ENCODE measurements around the gene OCA2. TPM values are rescaled to one million over a fixed set of nuclear protein-coding genes. Genes with fewer than 3 reads are reported as not detected.

Gene OCA2
- total RNA-seq, 6 experiments from 2014 or later: 0.07 to 0.13 (median 0.12) TPM; not detected in 3

DNA sequence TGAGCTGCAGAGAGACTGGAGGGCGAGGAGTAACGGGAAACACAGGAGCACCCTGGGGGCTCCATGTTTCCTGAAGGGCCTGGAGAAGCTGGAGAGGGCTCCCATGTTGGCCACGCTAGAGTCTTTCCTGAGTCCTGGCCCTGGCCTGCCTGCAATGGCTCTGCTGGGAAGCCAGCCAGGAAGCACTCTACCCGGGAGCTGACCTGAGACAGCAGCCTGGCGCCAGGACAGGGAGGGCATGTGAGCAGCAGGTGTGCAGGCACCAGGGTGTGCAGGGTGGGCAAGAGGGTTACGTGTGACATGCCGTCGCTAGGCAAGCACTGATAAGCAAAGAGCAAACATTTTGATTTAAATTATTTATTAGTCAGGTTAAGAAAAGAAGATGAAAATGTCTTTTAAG, 301.4 kb downstream of the OCA2 start:
- H3K27ac ChIP-seq: no peak overlapping the region
- H3K9me3 ChIP-seq: no peaks in the 10 kb centered on the region
- ATAC-seq (no peak), DNase-seq (no peak)
- WGBS (ENCODE audit: insufficient coverage, low coverage, low lambda C conversion rate, missing lambda C conversion rate): 64% methylated on average over 5 of the region's 8 CpGs
- no peaks in the 10 kb centered on the region for H3K27me3 ChIP-seq
- TF ChIP-seq CTCF (IDR thresholded peaks at IDR 0.05) (no peak), POLR2A (IDR thresholded peaks at IDR 0.05) (no peak)
- no peaks in the 10 kb centered on the region for H3K4me1 ChIP-seq
- no peaks in the 10 kb centered on the region for H3K36me3 ChIP-seq
- H3K4me3 ChIP-seq: no peak overlapping the region
- intact Hi-C loops (cut with DNase I): no loop called here

GRCh38 chr15:27796405-27797320, 302.5 kb downstream of the OCA2 start:
- DNase-seq (no peak), ATAC-seq (peak in 1 of 4 donors; percentile 27)
- Histone ChIP-seq H3K36me3 (no peaks in the 10 kb centered on the region), H3K9me3 (no peaks in the 10 kb centered on the region), H3K4me3 (no peak overlapping the region), H3K27ac (no peak overlapping the region), H3K4me1 (no peaks in the 10 kb centered on the region), H3K27me3 (no peaks in the 10 kb centered on the region)
- no peak for TF ChIP-seq CTCF (IDR thresholded peaks at IDR 0.05)
- no peak for TF ChIP-seq POLR2A (IDR thresholded peaks at IDR 0.05)
- 56% methylated on average over 6 of the region's 17 CpGs for WGBS (ENCODE audit: insufficient coverage, low coverage, low lambda C conversion rate, missing lambda C conversion rate)
- intact Hi-C loops (cut with DNase I): no loop called here

DNA sequence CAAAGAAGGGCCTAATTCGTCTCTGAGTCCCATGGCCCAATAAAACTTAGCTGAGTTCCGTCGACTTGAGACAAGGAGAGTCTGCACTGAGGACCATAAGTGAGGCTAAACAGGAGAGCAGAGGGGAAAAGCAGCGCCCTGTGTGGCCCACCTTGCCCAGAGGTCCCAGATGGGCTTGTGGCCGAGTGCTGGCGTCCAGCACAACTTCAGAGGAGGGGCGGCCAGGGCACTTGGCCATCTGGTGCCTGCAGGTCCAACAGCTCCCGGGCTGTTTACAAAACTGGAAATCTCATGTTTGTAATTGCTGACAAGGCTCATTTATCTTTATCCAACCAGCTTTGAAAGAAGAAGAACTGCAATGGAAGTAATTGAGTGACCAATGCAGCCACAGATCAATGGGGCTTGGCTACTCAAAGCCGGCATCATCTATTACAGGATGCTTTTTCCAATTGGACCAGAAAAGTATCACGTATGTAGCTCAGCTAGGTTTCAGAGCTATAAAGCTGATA, 306.3 kb downstream of the OCA2 start:
- Histone ChIP-seq H3K9me3 (no peaks in the 10 kb centered on the region), H3K4me3 (no peak overlapping the region), H3K27me3 (no peaks in the 10 kb centered on the region), H3K4me1 (no peaks in the 10 kb centered on the region), H3K27ac (no peak overlapping the region), H3K36me3 (no peaks in the 10 kb centered on the region)
- WGBS (ENCODE audit: insufficient coverage, low coverage, low lambda C conversion rate, missing lambda C conversion rate): 44% methylated on average over 8 of the region's 10 CpGs
- no peak for TF ChIP-seq POLR2A (IDR thresholded peaks at IDR 0.05)
- TF ChIP-seq CTCF (IDR thresholded peaks at IDR 0.05): no peak
- intact Hi-C loops (cut with DNase I): no loop called here
- no peak for ATAC-seq
- no peak for DNase-seq

GRCh38 chr15:27790270-27790669, 308.8 kb downstream of the OCA2 start:
- DNase-seq (no peak), ATAC-seq (no peak)
- H3K4me1 ChIP-seq: no peaks in the 10 kb centered on the region
- intact Hi-C loops (cut with DNase I): no loop called here
- H3K4me3 ChIP-seq: no peak overlapping the region
- H3K36me3 ChIP-seq: no peaks in the 10 kb centered on the region
- H3K9me3 ChIP-seq: no peaks in the 10 kb centered on the region
- H3K27me3 ChIP-seq: no peaks in the 10 kb centered on the region
- WGBS (ENCODE audit: insufficient coverage, low coverage, low lambda C conversion rate, missing lambda C conversion rate): 9% methylated on average over 1 of the region's 1 CpG
- no peak for TF ChIP-seq CTCF (IDR thresholded peaks at IDR 0.05)
- no peak for TF ChIP-seq POLR2A (IDR thresholded peaks at IDR 0.05)
- no peak overlapping the region for H3K27ac ChIP-seq
